Astrocyte of the hippocampus (primary cell): Measurements from ENCODE around the gene STAT6.

ENCODE experiments used
- DNase-seq: peaks from one replicate; pipeline ENCODE4 v3.0.0; 2011; ENCODE audit warnings: low read depth, low spot score

STAT6 gene

DNA sequence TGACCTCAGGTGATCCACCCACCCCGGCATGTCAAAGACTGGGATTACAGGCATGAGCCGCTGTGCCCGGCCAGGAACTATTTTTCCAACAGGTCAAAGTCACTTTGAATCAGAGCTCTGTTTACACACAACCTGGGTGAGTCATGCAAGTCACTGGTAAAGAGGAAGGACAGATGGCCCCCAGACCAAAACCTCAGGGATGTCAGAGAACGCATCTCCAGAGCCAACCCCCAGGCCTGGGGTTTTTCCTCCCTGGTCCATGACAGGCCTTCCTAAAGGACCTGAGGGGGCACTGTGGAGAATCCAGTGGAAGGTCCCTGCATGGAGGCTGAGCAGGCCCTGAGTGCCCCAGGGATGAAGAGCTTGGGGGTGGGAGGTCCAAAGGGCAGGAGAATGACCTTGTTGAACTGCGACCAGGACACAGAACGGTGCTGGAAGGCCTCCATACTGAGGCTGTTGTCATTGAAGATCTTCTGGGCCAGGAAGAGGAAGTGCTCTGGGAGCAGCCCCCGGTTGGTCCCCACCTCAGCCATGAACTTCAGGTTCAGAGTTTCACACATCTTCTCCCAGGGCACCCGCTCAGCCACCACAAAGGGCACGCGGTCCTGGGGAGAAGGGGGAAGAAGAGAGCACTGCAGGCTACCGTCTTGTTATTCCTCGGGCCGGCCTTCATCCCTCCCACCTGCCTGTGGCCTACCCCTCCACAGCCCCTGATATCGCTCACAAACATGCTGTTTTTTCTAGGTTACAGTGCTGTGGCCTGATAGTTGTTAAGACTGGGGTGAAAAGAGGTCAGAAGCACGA lies 9.1 kb downstream of the STAT6 start:
- DNase-seq: no peak

DNA sequence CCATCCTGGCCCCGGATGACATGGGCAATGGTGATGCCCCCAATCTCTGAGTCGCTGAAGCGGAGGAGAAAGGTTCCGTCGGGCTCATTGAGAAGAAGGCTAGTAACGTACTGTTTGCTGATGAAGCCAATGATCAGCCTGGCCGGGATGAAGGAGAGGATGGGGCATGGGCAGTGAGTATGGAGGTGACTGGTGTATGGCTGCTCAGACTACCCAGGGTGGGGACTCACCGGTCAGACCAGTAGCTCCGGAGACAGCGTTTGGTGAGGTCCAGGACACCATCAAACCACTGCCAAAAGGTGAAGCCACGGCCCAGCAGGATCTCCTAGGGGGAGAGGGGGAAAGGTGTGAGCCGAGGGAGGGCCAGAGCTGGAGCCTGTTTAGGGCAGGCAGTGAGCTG lies 11.4 kb downstream of the STAT6 start:
- DNase-seq: no peak

DNA sequence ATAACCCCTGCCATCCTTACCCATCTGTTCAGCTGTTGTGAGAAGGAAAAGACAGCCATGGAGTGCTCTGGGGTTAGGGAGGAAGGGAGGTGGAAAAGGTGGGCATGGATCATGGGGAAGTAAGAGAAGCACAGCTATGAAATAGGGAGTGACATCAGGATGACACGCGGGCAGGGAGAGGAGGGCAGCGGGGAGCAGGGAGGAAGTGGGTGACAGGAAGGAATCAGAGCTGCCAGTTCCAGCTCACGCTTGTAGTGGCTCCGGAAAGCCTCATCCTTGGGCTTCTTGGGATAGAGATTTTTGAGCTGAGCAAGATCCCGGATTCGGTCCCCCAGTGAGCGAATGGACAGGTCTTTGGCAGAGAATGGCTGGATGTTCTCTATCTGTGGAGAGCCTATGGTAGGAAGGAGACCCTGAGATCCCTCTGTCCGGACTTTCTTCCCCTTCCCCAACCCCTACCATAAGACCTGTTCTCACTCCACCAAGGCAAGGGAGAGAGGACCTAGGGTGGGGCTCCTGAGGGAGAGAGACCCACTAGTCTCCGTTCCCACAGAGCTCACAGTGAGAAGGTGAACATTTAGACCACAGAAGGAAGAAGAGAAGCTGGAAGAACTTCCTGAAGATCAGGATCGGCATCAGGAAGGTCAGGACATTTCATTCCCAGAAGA lies 12.0 kb downstream of the STAT6 start:
- DNase-seq: no peak

DNA sequence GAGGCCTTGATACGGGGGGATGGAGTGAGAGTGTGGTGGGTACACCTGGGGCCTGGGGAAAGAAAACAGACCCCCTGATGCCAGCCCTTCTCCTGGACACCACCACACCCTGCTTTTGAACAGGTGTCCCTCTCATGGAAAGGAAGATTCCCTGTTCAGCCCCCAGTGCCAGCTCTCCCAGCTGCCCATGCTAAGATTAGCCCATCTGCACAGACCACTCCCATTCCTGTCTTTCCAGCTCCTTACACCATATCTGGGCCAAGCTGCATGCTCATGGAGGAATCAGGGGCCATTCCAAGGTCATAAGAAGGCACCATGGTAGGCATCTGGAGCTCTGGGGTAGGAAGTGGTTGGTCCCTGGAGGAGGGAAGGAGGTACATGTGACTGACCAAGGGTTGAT lies 12.6 kb downstream of the STAT6 start:
- no peak for DNase-seq

DNA sequence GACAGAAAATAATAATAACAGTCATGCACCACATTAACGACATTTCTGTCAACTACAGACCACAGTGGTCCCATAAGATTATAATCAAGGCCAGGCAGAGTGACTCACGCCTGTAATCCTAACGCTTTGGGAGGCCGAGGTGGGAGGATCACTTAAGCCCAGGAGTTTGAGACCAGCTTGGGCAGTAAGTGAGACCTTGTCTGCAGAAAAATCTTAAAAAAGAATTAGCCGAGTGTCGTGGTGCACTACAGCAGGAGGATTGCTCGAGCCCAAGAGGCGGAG lies 13.7 kb downstream of the STAT6 start:
- no peak for DNase-seq

- no peak for DNase-seq
Observed at GRCh38 chr12:57096748-57097553, 14.2 kb downstream of the STAT6 start.

GRCh38 chr12:57096099-57096572 lies 15.0 kb downstream of the STAT6 start:
- DNase-seq: no peak

- no peak for DNase-seq
Observed at GRCh38 chr12:57095440-57095839, 15.7 kb downstream of the STAT6 start.

GRCh38 chr12:57094208-57095160 lies 16.7 kb downstream of the STAT6 start:
- DNase-seq: no peak

DNA sequence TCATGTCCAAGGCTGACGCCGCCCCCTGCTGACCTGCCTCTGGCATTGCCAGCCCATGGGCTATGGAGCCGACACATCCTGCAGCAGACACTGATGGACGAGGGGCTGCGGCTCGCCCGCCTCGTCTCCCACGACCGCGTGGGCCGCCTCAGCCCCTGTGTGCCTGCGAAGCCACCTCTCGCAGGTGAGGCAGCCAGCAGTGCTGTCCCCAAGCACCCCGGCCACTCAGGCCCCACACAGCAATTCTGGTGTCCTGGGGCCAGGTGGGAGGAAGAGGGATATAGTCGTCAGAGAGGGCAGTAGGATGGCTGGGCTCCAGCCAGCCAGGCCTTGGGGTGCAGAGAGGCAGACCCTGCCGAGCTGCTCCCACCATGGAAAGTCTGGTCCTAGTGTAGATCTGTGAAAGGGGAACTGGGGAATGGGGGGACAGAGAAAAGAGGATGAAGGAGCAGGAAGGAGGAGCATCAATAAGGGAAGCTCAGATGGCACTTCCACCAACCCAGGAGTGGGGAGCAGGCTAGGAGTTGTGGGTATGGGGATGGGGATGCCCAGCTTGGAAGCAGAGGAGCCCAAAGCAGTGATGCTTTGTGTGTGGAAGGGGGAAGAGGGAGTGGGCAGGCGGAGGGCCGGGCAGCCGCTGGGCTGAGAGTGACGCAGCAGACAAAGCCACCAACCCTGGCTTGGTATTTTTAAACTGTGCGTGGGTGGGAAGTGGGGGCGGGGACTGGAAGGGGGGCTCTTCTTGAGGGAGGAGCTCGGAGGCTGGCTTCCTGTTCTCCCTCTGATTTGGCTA lies 17.6 kb downstream of the STAT6 start:
- DNase-seq: peak; percentile 86

DNA sequence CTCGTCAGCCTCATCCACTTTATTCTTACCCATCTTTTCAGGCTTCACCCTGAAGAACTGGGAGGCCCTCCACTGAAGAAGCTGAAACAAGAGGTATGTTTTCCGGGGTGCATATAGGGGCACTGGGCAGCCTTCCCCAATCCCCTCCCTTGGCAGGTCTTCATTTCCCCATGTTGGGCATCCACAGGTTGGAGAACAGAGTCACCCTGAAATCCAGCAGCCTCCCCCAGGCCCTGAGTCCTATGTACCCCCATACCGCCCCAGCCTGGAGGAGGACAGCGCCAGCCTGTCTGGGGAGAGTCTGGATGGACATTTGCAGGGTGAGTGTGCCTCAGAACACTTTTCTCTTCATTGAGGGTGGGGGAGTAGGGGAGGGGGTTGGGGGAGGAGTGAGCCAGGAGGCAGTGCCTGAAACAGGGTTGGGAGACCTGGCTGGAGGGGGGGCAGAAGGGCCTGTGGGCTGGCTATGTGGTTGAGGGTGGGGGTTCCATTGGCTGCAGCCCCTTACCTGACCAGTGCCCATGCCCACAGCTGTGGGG lies 18.2 kb downstream of the STAT6 start:
- DNase-seq: no peak

DNA sequence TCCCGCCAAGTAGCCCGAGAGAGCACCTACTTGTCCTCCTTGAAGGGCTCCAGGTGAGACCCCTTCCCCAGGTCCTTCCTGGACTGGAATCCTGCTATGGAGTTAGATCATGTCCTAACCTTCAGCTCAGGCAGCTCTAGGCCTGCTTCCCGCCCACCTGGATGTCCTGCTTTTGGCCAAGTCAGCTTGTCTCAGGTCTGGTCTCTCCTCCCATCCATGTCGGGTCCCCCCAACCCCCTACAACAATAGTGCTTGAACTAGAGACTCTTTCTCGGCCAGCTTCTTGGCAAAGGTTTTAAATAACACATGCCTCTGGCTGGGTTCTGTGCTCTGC lies 18.7 kb downstream of the STAT6 start:
- DNase-seq: no peak

- no peak for DNase-seq
Observed at GRCh38 chr12:57091638-57092528, 19.3 kb downstream of the STAT6 start.

DNA sequence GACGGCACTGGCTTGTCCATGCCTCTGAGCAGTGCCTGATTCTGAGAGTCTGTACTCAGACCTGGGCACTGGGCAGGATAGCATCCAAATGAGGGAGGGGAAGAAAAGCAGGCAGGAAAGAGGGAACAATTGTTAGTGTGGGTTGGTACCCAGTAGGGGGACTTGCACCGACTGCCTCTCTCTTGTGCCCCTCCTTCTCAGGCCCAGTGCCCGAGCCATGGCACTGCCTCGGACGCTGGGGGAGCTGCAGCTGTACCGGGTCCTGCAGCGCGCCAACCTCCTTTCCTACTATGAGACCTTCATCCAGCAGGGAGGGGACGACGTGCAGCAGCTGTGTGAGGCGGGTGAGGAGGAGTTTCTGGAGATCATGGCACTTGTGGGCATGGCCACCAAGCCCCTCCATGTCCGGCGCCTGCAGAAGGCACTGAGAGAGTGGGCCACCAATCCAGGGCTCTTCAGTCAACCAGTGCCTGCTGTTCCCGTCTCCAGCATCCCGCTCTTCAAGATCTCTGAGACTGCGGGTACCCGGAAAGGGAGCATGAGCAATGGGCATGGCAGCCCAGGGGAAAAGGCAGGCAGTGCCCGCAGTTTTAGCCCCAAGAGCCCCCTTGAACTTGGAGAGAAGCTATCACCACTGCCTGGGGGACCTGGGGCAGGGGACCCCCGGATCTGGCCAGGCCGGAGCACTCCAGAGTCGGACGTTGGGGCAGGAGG lies 20.1 kb downstream of the STAT6 start:
- peak; percentile 55 for DNase-seq

DNA sequence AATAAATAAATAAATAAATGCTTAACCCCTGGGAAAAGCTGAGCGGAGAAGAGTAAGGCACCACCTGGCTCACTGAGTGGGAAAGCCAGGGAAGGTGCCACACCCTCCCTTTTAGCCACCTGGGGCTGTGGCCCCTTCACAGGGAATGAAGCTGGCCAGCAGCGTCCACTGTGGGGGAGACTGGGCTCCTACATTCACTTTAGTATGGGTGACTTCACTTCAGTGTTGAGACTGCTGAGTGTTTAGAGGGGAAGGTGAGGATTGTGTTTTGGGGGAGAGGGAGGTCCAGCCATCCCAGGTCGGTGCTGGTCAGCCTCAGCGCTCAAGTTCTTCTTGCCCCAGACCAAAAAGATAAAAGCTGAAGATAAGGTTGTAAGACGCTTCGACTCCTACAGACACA lies 20.7 kb downstream of the STAT6 start:
- DNase-seq: no peak

DNA sequence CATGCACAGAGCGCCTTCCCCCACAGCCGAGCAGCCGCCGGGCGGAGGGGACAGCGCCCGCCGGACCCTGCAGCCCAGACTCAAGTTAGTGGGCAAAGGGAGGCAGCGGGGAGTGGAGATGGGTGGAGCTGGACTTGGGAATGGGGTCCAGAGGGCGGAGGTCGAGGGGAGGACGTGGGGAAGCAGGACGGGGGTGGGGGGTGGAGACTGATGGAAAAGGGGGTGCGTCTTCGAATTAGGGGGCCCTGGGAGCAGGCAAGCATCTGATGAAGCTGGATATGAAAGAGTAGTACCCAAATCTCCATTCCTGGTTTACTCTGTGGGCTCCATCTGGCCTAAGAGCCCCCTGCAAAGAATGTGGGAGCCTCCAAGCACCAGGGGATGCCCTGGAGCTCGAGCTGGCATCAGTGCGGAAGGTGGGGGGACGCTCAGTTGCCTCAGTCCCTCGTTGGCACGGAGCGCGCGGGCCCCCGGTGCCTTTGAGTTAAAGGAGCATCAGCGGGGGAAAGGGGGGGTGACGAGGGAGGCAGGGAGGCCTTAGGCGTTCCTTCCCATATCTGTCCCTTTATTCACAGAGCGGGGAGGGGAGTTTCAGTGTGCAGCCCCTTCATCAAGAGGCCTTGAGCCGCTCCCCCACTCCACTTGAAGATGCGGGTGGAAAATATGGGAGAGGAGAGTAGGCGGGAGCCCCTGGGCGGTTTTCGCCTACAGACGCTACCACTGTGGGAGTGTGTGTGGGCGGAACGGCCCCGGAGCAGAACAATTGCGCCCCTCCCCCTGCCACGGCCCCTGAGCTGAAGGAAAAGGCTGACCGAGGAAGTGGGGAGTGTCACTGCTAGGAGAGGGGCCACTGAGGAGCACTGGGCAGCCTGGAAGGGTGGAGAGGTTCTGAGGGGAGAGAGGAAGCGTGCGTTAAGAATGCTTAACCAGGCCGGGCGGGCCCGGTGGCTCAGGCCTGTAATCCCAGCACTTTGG lies 21.6 kb downstream of the STAT6 start:
- peak; percentile 77 for DNase-seq
